B cell (primary cell): ENCODE results near the gene S100A14. TPM values are rescaled to one million over a fixed set of nuclear protein-coding genes. Genes with fewer than 3 reads are reported as not detected.

Experiments used
- ATAC-seq: fragments of 200-7000 bp; cut with Tn5 transposase; one replicate; pipeline ENCODE4 v1.10.0; 2021; ENCODE audit warnings: low read depth, mild to moderate bottlenecking, moderate number of reproducible peaks, moderate library complexity
- CTCF ChIA-PET: fragments of 350-600 bp; sonication (Branson Sonifier 250); formaldehyde crosslinking; loops from one replicate; lab custom pipeline; 2021; ENCODE audit warnings: antibody characterized with exemption, inconsistent platforms; lab: Charles Lee
- POLR2A ChIA-PET: fragments of 350-600 bp; sonication (Branson Sonifier 250); formaldehyde crosslinking; loops from one replicate; lab custom pipeline; 2021; ENCODE audit warnings: antibody characterized with exemption; lab: Charles Lee
- DNase-seq: peaks from one replicate; pipeline ENCODE4 v3.0.0; 2013
- H2AFZ ChIP-seq: 2 replicates; pipeline ENCODE4 v1.6.1; 2012; ENCODE audit warnings: mild to moderate bottlenecking, low read depth, low read length; ENCODE audit not compliant: insufficient read depth, poor library complexity, severe bottlenecking
- H3K27ac ChIP-seq, 2 donors: 1 replicate in 1 of 2; 2 replicates in 1 of 2; pipeline ENCODE4 v1.5.1; 2012 to 2013; ENCODE audit warnings: low read length in 2 of 2, mild to moderate bottlenecking in 2 of 2, moderate library complexity in 1 of 2
- H3K27me3 ChIP-seq, 4 experiments: fragments of 200-600 bp in 1 of 4; sonication (generic) in 1 of 4; replicated peaks in 1 of 4; 1 replicate in 2 of 4; 2 replicates in 2 of 4; pipeline versions ENCODE4 v1.6.1 to v1.7.0; 2013 to 2016; ENCODE audit warnings: low read length in 3 of 4, mild to moderate bottlenecking in 2 of 4, mixed read lengths in 1 of 4, moderate library complexity in 1 of 4; ENCODE audit not compliant: insufficient read depth in 4 of 4, control insufficient read depth in 3 of 4; ENCODE audit errors: control extremely low read depth in 1 of 4
- H3K36me3 ChIP-seq, 2 experiments: replicated peaks in 1 of 2; 1 replicate in 1 of 2; 2 replicates in 1 of 2; pipeline versions ENCODE4 v1.6.1 to v1.7.1; 2013; ENCODE audit warnings: low read length in 1 of 2; ENCODE audit not compliant: insufficient read depth in 2 of 2, control insufficient read depth in 1 of 2; ENCODE audit errors: control extremely low read depth in 1 of 2, extremely low read depth in 1 of 2
- H3K4me1 ChIP-seq, 2 donors: fragments of 200-600 bp in 1 of 2; sonication (generic) in 1 of 2; 1 replicate in 1 of 2; 2 replicates in 1 of 2; pipeline versions ENCODE4 v1.5.1 to v1.6.1; 2013 to 2017; ENCODE audit warnings: low read length in 2 of 2; ENCODE audit not compliant: control insufficient read depth in 2 of 2, insufficient read depth in 2 of 2
- H3K4me2 ChIP-seq: replicated peaks from 2 replicates; pipeline ENCODE3; 2012; ENCODE audit warnings: mild to moderate bottlenecking, low read depth, low read length; ENCODE audit not compliant: poor library complexity, severe bottlenecking
- H3K4me3 ChIP-seq, 5 experiments: fragments of 200-600 bp in 1 of 5; sonication (generic) in 1 of 5; 1 replicate in 3 of 5; 2 replicates in 2 of 5; pipeline versions ENCODE4 v1.5.1 to v1.7.0; 2011 to 2016; ENCODE audit warnings: low read length in 4 of 5, mild to moderate bottlenecking in 4 of 5, low read depth in 2 of 5, control low read depth in 1 of 5, moderate library complexity in 1 of 5; ENCODE audit not compliant: insufficient read depth in 1 of 5; ENCODE audit errors: control extremely low read depth in 1 of 5, extremely low read depth in 1 of 5
- H3K79me2 ChIP-seq: fragments of 200-600 bp; sonication (generic); one replicate; pipeline ENCODE4 v1.6.0; 2016; ENCODE audit warnings: low read length; ENCODE audit not compliant: control insufficient read depth, insufficient read depth
- H3K9ac ChIP-seq: fragments of 200-600 bp; sonication (generic); 2 replicates; pipeline ENCODE4 v1.6.1; 2017; ENCODE audit warnings: mild to moderate bottlenecking, low read length, moderate library complexity
- H3K9me3 ChIP-seq, 3 donors: one replicate each; pipeline versions ENCODE4 v1.6.1 to v1.7.1; 2013; ENCODE audit warnings: low read length in 2 of 3; ENCODE audit not compliant: control insufficient read depth in 2 of 3, insufficient read depth in 1 of 3; ENCODE audit errors: control extremely low read depth in 1 of 3
- H4K20me1 ChIP-seq: 2 replicates; pipeline ENCODE4 v1.6.0; 2012; ENCODE audit warnings: mild to moderate bottlenecking, low read length; ENCODE audit not compliant: insufficient read depth, control insufficient read depth, poor library complexity, severe bottlenecking
- H3K27ac Mint-ChIP-seq: one replicate; pipeline ENCODE4 v1.8.0; 2021; ENCODE audit warnings: mixed read lengths
- H3K27me3 Mint-ChIP-seq: one replicate; pipeline ENCODE4 v1.8.0; 2021; ENCODE audit warnings: mixed read lengths
- H3K4me1 Mint-ChIP-seq: one replicate; pipeline ENCODE4 v1.8.0; 2021; ENCODE audit warnings: mixed read lengths
- H3K4me3 Mint-ChIP-seq: one replicate; pipeline ENCODE4 v1.8.0; 2021; ENCODE audit warnings: mixed read lengths
- H3K9me3 Mint-ChIP-seq: one replicate; pipeline ENCODE4 v1.8.0; 2022; ENCODE audit warnings: mixed read lengths; ENCODE audit not compliant: insufficient read depth
- EZH2 ChIP-seq: IDR thresholded peaks from 2 replicates; pipeline ENCODE4 v1.6.1; 2012; ENCODE audit warnings: borderline replicate concordance, low read depth, mild to moderate bottlenecking, moderate library complexity, low read length; ENCODE audit not compliant: insufficient read depth, poor library complexity, severe bottlenecking
- WGBS: methylation state at CpG from one replicate; pipeline ENCODE4 v1.1.5; 2013; ENCODE audit warnings: missing lambda C conversion rate; ENCODE audit not compliant: insufficient coverage; 5-methylcytosine and 5-hydroxymethylcytosine counted together
- intact Hi-C: fragments of 100-400 bp; cut with micrococcal nuclease; formaldehyde crosslinking; loops from one replicate; pipeline ENCODE4 v1.10.0; 2022
- polyA plus RNA-seq: library from polyadenylated mRNA; depleted of rRNA; stranded (reverse); fragments of >200 nt; gene quantifications from 2 replicates; pipeline ENCODE4 v1.2.3, GENCODE V29; 2012
- total RNA-seq, 2 donors: library from RNA; stranded (reverse); fragments of 120-200 nt in 1 of 2; gene quantifications; 1 replicate in 1 of 2; 2 replicates in 1 of 2; pipeline versions ENCODE4 v1.2.3 to v1.2.4, GENCODE V29; 2013 to 2022
- TF ChIP-seq, protein P1 (sequence below): fragments of 200-600 bp; IDR thresholded peaks from one replicate; pipeline ENCODE4 v1.8.0; 2022; ENCODE audit warnings: antibody characterized with exemption, mild to moderate bottlenecking

The S100A14 gene
- total and polyA plus RNA-seq, 2 donors (not counting 1 experiment from before 2014, with no cell fraction given), result not detected

- H2AFZ ChIP-seq, result peak overlapping the region; percentile 81
- peaks cover 16 to 37% of the 10 kb centered on the region in 2 donors for H3K4me1 ChIP-seq
- no peak overlapping the region for H3K9ac ChIP-seq
- intact Hi-C loops, result loop anchor here (1.0 kb wide), 5 partner anchors 35 to 704 kb away; partner anchors contain the start of gene HAX1
- 22% methylated on average over 25 of the region's 25 CpGs for WGBS
- peak; percentile 83 for DNase-seq
- TF ChIP-seq EZH2, result no peak
- TF ChIP-seq, protein P1, sequence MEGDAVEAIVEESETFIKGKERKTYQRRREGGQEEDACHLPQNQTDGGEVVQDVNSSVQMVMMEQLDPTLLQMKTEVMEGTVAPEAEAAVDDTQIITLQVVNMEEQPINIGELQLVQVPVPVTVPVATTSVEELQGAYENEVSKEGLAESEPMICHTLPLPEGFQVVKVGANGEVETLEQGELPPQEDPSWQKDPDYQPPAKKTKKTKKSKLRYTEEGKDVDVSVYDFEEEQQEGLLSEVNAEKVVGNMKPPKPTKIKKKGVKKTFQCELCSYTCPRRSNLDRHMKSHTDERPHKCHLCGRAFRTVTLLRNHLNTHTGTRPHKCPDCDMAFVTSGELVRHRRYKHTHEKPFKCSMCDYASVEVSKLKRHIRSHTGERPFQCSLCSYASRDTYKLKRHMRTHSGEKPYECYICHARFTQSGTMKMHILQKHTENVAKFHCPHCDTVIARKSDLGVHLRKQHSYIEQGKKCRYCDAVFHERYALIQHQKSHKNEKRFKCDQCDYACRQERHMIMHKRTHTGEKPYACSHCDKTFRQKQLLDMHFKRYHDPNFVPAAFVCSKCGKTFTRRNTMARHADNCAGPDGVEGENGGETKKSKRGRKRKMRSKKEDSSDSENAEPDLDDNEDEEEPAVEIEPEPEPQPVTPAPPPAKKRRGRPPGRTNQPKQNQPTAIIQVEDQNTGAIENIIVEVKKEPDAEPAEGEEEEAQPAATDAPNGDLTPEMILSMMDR, result peak; percentile 98
- H3K36me3 ChIP-seq, result no peaks in the 10 kb centered on the region
- peak overlapping the region; percentile 62 for H3K4me2 ChIP-seq
- peak overlapping the region; percentile 65 for H3K4me3 Mint-ChIP-seq
- no peaks in the 10 kb centered on the region for H3K79me2 ChIP-seq
- H3K4me1 Mint-ChIP-seq, result peaks cover 40% of the 10 kb centered on the region
- no peak overlapping the region for H3K27ac ChIP-seq
- peak; percentile 39 for ATAC-seq
- H3K9me3 Mint-ChIP-seq, result no peaks in the 10 kb centered on the region
- no peaks in the 10 kb centered on the region for H3K9me3 ChIP-seq
- ChIA-PET POLR2A (interaction anchor here (0.6 to 1.4 kb wide), 3 partner anchors 33 to 176 kb away, joined by 4 to 7 read pairs (median 4); partner anchors contain the start of gene S100A6), CTCF (interaction anchor here (0.6 to 7.4 kb wide), 28 partner anchors 9 to 419 kb away, joined by 3 to 227 read pairs (median 4); partner anchors contain the start of genes CRTC2, S100A4, S100A5 and S100A6)
- peak overlapping the region; percentile 42 for H3K27ac Mint-ChIP-seq
- peaks cover 7% of the 10 kb centered on the region for H3K27me3 Mint-ChIP-seq
- H3K27me3 ChIP-seq, result peaks cover 0 to 2% (median 0%) of the 10 kb centered on the region in 4 experiments
- H4K20me1 ChIP-seq, result no peaks in the 10 kb centered on the region
- H3K4me3 ChIP-seq, result peak overlapping the region in 1 of 5 experiments; percentile 26
Observed at GRCh38 chr1:153568367-153569099, 47.6 kb downstream of the S100A14 start.
